Stimulated activated CD4-positive, alpha-beta T cell treated with anti-CD3 and anti-CD28 coated beads, TNF-alpha, amount 100 ng/mL, for 24 hours (primary cell): ENCODE data around the gene CD248.
"Not testable (repeated sequence)": the region's sequence is repeated elsewhere in the genome, so short reads cannot be mapped to it uniquely, and the experiment has no call there.

Source experiments
- DNase-seq, 3 experiments: peaks; one replicate each; pipeline ENCODE4 v3.0.0-alpha.2; 2020; ENCODE audit warnings: low read depth in 3 of 3

The CD248 gene

DNA sequence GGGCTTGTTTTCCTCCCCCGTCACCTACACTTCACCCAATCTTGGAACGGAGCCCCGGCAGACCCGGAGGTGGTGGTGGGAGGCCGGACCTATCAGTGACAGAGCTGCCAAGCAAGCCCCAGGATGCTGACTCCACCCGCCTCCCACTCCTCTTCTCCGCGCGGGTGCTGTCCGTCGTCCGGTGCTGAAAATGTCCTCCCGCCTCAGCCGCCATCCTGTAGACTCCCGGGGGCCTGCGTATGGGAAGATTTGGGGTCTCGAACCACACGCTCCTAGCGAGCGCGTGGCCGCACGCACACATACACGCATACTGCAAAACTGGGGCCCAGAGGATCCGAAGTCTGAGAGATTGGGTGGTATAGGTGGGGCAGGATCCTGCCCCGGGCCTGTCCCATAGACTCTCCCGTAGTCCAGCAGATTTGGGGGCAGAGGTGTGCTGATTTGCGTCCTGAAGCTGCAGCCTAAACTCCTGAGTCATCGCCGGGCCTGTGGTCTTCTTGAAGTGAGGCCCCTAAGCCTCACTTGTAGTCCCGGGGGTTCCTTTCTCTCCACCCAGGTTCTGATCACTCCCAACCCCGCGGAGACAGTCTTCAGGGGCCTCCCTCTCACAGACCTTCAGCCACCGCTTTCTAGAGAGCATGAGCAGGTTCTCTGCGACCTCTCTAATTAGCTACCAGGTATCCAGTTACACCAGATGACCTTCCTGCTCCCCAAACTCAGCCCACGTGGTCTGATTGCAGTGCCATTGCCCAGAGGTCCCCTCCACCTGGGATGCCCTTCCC is 27.1 kb downstream of the CD248 start:
- peak; percentile 61 to 80 (median 74) for DNase-seq

- DNase-seq = peak; percentile 91 to 99 (median 97)
These were observed 27.9 kb downstream of the CD248 start, which contains the start of gene YIF1A for GRCh38 chr11:66288671-66289547. Gene YIF1A, minus strand, starts transcription at chr11:66289143. Its CDS starts 158 bp downstream, at chr11:66288985.

GRCh38 chr11:66287889-66288670 is 28.8 kb downstream of the CD248 start:
- no peak for DNase-seq

GRCh38 chr11:66287211-66287888 is 29.5 kb downstream of the CD248 start:
- no peak for DNase-seq

DNA sequence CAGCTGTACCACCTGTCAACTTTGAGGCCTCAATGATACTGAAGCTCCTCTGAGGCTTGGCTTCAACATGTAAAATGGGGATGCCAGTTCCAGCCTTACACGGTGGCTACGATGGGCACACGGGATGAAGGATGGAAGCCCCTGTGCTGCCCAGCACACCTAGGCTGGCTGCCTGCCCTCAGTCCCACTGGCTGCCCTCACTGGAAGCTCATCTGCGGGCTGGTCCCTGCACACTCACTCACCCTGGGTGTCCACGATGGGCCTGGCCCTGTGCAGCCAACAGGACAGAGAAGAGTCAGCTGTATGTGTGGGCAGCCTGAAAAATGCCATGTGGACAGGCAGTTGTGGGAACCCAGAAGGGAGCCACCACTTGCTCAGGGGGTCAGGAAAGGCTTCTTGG is 30.1 kb downstream of the CD248 start:
- no peak for DNase-seq

GRCh38 chr11:66285250-66285947 is 31.4 kb downstream of the CD248 start:
- DNase-seq = no peak

DNA sequence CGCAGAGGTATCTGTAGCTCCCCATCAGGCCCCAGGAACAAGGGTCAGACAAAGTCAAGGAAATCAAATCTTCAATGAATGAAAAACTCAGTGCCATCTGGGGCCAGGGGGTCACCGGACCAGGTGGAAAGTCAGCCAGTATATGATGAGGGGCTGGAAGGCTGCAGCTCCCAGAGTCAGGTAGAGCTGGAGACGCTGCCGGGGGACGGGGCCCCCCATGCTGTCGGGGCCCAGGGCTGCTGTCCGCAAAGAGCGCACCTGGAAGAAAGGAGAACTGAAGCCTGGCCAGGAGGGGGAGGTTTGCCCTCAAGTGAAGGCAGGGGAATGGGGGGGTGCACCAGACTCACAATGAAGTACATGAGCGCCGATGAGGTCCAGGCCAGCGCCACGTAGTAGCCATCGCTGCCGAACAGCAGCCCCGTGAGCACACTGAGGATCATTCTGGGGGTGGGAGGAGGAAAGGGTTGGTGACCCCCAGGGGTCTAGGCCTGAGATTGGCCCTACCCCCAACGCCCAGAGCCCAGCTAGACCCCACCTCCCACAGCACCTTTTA is 32.2 kb downstream of the CD248 start:
- DNase-seq = no peak

GRCh38 chr11:66283461-66284105 is 33.3 kb downstream of the CD248 start:
- DNase-seq = no peak

GRCh38 chr11:66282468-66283455 is 34.1 kb downstream of the CD248 start:
- peak; percentile 96 to 98 (median 98) for DNase-seq

DNA sequence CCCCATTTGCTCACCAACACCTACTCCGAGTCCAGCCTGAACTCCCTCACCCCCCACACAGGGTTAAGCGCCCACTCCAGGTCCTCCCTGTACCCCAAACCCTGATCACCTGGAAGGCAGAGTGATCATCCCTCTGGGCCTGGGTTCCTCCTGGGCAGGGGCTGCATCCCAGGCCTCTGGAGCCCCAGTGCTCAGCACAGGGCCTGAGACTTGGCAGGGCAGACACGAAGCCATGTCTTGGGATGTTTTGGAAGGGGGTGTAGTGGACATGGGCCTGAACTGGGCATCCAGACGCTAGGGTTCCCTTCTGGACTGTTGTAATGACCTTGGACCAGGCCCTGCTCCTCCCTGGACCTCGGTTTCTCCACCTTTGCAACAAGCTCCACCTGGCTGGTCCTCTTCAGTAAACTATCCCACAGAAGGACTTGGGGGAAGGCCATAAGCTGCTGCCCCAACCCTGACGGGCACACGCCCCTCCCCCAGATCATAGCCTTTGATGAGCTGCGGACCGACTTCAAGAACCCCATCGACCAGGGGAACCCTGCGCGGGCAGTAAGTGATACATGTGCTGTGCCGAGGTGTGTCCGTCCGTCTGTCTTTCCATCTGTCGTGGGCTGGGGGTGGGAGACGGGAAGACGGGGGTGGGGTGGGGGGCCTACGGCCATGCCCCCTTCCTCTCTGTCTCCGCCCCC is 34.9 kb downstream of the CD248 start:
- DNase-seq = no peak

GRCh38 chr11:66281001-66281400 is 35.8 kb downstream of the CD248 start:
- DNase-seq = no peak

DNA sequence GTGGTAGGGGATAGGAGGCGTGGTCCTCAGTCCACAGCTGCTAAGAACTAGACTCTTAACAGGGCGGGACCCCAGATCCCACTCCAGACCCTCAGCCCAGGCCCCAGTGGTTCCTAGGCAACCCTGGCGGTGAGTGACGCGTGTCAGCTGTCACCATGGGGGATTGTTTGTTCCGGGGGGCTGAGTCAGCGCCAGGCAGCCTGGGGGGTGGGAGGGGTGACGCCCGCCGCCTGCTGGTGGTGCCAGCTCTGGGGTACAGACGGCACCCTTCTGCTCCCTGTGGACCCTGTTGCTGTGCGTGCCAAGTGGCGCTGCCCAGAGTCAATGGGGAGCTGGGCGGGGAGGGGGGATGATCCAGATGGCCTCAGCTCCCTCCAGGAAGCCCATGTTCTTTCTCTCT is 36.4 kb downstream of the CD248 start:
- DNase-seq = no peak

GRCh38 chr11:66279092-66279734 is 37.6 kb downstream of the CD248 start:
- DNase-seq = no peak

- no peak for DNase-seq
These were observed 38.3 kb downstream of the CD248 start for GRCh38 chr11:66278363-66279091.

- DNase-seq = peak in 1 of 3 experiments; percentile 38
These were observed 39.1 kb downstream of the CD248 start, which contains the start of gene CNIH2 for GRCh38 chr11:66277471-66278362. Gene CNIH2, plus strand, starts transcription at chr11:66278175. Its CDS starts 282 bp downstream, at chr11:66278457.

GRCh38 chr11:66277064-66277463 is 39.8 kb downstream of the CD248 start:
- DNase-seq = not testable (repeated sequence)
